NCI-H526 treated with DMSO at 0.1 percent for 48 hours (cell line): ENCODE results near the gene C4A.

Experiments
- DNase-seq: peaks from one replicate; lab custom pipeline; 2025; lab: John Stamatoyannopoulos, UW

Gene C4A

GRCh38 chr6:32050562-32050961 is 68.7 kb downstream of the C4A start:
- DNase-seq, result no peak
